Stimulated activated CD8-positive, alpha-beta memory T cell treated with anti-CD3 and anti-CD28 coated beads, Interleukin-4, amount 100 ng/mL, for 4 hours (primary cell): ENCODE data around the gene KCNC1.

ENCODE experiments used
- DNase-seq, 2 donors: peaks; one replicate each; pipeline ENCODE4 v3.0.0-alpha.2; 2020; ENCODE audit warnings: low read depth in 2 of 2, low spot score in 1 of 2

The KCNC1 gene

GRCh38 chr11:17788084-17788483 lies 53.5 kb downstream of the KCNC1 start:
- no peak for DNase-seq

GRCh38 chr11:17790453-17790852 lies 55.9 kb downstream of the KCNC1 start:
- no peak for DNase-seq

- DNase-seq, result no peak
Observed at GRCh38 chr11:17791144-17791543, 56.6 kb downstream of the KCNC1 start.

GRCh38 chr11:17792161-17792560 lies 57.6 kb downstream of the KCNC1 start:
- DNase-seq, result no peak

GRCh38 chr11:17793642-17794170 lies 59.1 kb downstream of the KCNC1 start:
- no peak for DNase-seq

- no peak for DNase-seq
Observed at GRCh38 chr11:17794981-17795380, 60.4 kb downstream of the KCNC1 start.

GRCh38 chr11:17796154-17796553 lies 61.6 kb downstream of the KCNC1 start:
- no peak for DNase-seq

- DNase-seq, result no peak
Observed at GRCh38 chr11:17798253-17798652, 63.7 kb downstream of the KCNC1 start.

- no peak for DNase-seq
Observed at GRCh38 chr11:17798716-17799115, 64.1 kb downstream of the KCNC1 start.

- no peak for DNase-seq
Observed at GRCh38 chr11:17799147-17799546, 64.6 kb downstream of the KCNC1 start.

GRCh38 chr11:17801166-17801565 lies 66.6 kb downstream of the KCNC1 start:
- DNase-seq, result no peak

GRCh38 chr11:17802491-17802890 lies 67.9 kb downstream of the KCNC1 start:
- no peak for DNase-seq

GRCh38 chr11:17803754-17804334 lies 69.3 kb downstream of the KCNC1 start:
- DNase-seq, result no peak

GRCh38 chr11:17805043-17805442 lies 70.5 kb downstream of the KCNC1 start:
- no peak for DNase-seq

GRCh38 chr11:17805873-17806272 lies 71.3 kb downstream of the KCNC1 start:
- no peak for DNase-seq

GRCh38 chr11:17807034-17807433 lies 72.5 kb downstream of the KCNC1 start:
- no peak for DNase-seq

- no peak for DNase-seq
Observed at GRCh38 chr11:17810041-17810440, 75.5 kb downstream of the KCNC1 start.

- DNase-seq, result no peak
Observed at GRCh38 chr11:17810746-17811145, 76.2 kb downstream of the KCNC1 start.

- no peak for DNase-seq
Observed at GRCh38 chr11:17811352-17811751, 76.8 kb downstream of the KCNC1 start.

GRCh38 chr11:17812091-17812864 lies 77.7 kb downstream of the KCNC1 start:
- no peak for DNase-seq

GRCh38 chr11:17812865-17813187 lies 78.2 kb downstream of the KCNC1 start:
- DNase-seq, result no peak

- DNase-seq, result no peak
Observed at GRCh38 chr11:17813391-17814059, 78.9 kb downstream of the KCNC1 start.
